Activated CD8-positive, alpha-beta memory T cell treated with anti-CD3 and anti-CD28 coated beads, Interleukin-2, amount 50 U/mL, for 24 hours (primary cell): Measurements from ENCODE around the gene CDHR2.

Experiments
- DNase-seq: peaks from one replicate; pipeline ENCODE4 v3.0.0-alpha.2; 2020; ENCODE audit errors: extremely low read depth

Gene CDHR2

GRCh38 chr5:176639208-176639607 is 90.1 kb downstream of the CDHR2 start:
- no peak for DNase-seq

- DNase-seq: no peak
Observed at GRCh38 chr5:176639981-176640380, 90.8 kb downstream of the CDHR2 start.

GRCh38 chr5:176640616-176641015 is 91.5 kb downstream of the CDHR2 start:
- no peak for DNase-seq

GRCh38 chr5:176642675-176643490 is 93.7 kb downstream of the CDHR2 start:
- no peak for DNase-seq

GRCh38 chr5:176643491-176644219 is 94.5 kb downstream of the CDHR2 start:
- no peak for DNase-seq

GRCh38 chr5:176644294-176644693 is 95.2 kb downstream of the CDHR2 start:
- no peak for DNase-seq

GRCh38 chr5:176644878-176645670 is 95.9 kb downstream of the CDHR2 start:
- no peak for DNase-seq
